Endothelial cell of umbilical vein (primary cell): ENCODE results near the gene PTPRD.

Experiments used
- EZH2 ChIP-seq: IDR thresholded peaks from 2 replicates; pipeline ENCODE4 v1.6.1; 2012; ENCODE audit warnings: borderline replicate concordance, low read depth, mild to moderate bottlenecking, moderate library complexity, low read length, inconsistent platforms; ENCODE audit not compliant: severe bottlenecking
- GATA2 ChIP-seq: IDR thresholded peaks from 2 replicates; pipeline ENCODE4 v1.7.0; 2011; ENCODE audit warnings: low read depth, mild to moderate bottlenecking, moderate library complexity, mixed read lengths, low read length; ENCODE audit not compliant: insufficient read length, insufficient read depth
- MAX ChIP-seq: IDR thresholded peaks from 2 replicates; pipeline ENCODE4 v1.6.1; 2011; ENCODE audit not compliant: insufficient read depth, insufficient read length
- POLR2A ChIP-seq: IDR thresholded peaks from 2 replicates; pipeline ENCODE4 v1.6.1; 2012; ENCODE audit warnings: low read depth, mild to moderate bottlenecking, control low read depth, low read length
- POLR2AphosphoS5 ChIP-seq: IDR thresholded peaks from 2 replicates; pipeline ENCODE4 v1.6.1; 2012; ENCODE audit warnings: low read depth, mild to moderate bottlenecking, control low read depth, low read length, moderate library complexity; ENCODE audit not compliant: insufficient read depth
- TF ChIP-seq, protein P1 (sequence below), 2 donors: IDR thresholded peaks; 1 replicate in 1 of 2; 2 replicates in 1 of 2; pipeline ENCODE4 v1.5.1; 2011; ENCODE audit warnings: low read length in 2 of 2, mild to moderate bottlenecking in 2 of 2, moderate library complexity in 2 of 2, control low read depth in 1 of 2, inconsistent platforms in 1 of 2, low read depth in 1 of 2; ENCODE audit not compliant: insufficient read depth in 1 of 2; ENCODE audit errors: extremely low read depth in 1 of 2

GRCh38 chr9:9565700-9566099, 1047.1 kb downstream of the PTPRD start:
- TF ChIP-seq, protein P1, sequence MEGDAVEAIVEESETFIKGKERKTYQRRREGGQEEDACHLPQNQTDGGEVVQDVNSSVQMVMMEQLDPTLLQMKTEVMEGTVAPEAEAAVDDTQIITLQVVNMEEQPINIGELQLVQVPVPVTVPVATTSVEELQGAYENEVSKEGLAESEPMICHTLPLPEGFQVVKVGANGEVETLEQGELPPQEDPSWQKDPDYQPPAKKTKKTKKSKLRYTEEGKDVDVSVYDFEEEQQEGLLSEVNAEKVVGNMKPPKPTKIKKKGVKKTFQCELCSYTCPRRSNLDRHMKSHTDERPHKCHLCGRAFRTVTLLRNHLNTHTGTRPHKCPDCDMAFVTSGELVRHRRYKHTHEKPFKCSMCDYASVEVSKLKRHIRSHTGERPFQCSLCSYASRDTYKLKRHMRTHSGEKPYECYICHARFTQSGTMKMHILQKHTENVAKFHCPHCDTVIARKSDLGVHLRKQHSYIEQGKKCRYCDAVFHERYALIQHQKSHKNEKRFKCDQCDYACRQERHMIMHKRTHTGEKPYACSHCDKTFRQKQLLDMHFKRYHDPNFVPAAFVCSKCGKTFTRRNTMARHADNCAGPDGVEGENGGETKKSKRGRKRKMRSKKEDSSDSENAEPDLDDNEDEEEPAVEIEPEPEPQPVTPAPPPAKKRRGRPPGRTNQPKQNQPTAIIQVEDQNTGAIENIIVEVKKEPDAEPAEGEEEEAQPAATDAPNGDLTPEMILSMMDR (IDR thresholded peaks at IDR 0.05; ENCODE audit: extremely low read depth in 1 of 2, insufficient read depth in 1 of 2, low read depth in 1 of 2, low read length in 2 of 2): no peak
- TF ChIP-seq GATA2 (no peak), POLR2A (no peak), POLR2AphosphoS5 (no peak), EZH2 (no peak), MAX (no peak)
